Effector CD4-positive, alpha-beta T cell (primary cell): Measurements from ENCODE around the gene ARHGEF12.

Experiments used
- DNase-seq: peaks from one replicate; pipeline ENCODE4 v3.0.0-alpha.2; 2020

The ARHGEF12 gene

GRCh38 chr11:120431633-120432032, 95.4 kb downstream of the ARHGEF12 start:
- DNase-seq: no peak

- no peak for DNase-seq
Observed at GRCh38 chr11:120432056-120433018, 96.1 kb downstream of the ARHGEF12 start.

GRCh38 chr11:120441592-120441991, 105.4 kb downstream of the ARHGEF12 start:
- DNase-seq: no peak

- DNase-seq: no peak
Observed at GRCh38 chr11:120442031-120442430, 105.8 kb downstream of the ARHGEF12 start.

- no peak for DNase-seq
Observed at GRCh38 chr11:120446802-120447201, 110.6 kb downstream of the ARHGEF12 start.

GRCh38 chr11:120448240-120448639, 112.0 kb downstream of the ARHGEF12 start:
- no peak for DNase-seq

GRCh38 chr11:120455487-120455886, 119.3 kb downstream of the ARHGEF12 start:
- DNase-seq: no peak

GRCh38 chr11:120457996-120458395, 121.8 kb downstream of the ARHGEF12 start:
- DNase-seq: no peak

- DNase-seq: no peak
Observed at GRCh38 chr11:120462825-120463224, 126.6 kb downstream of the ARHGEF12 start.

GRCh38 chr11:120465921-120466534, 129.8 kb downstream of the ARHGEF12 start:
- DNase-seq: no peak

- no peak for DNase-seq
Observed at GRCh38 chr11:120467627-120468026, 131.4 kb downstream of the ARHGEF12 start.

GRCh38 chr11:120471131-120471530, 134.9 kb downstream of the ARHGEF12 start:
- no peak for DNase-seq

GRCh38 chr11:120471994-120472393, 135.8 kb downstream of the ARHGEF12 start:
- DNase-seq: no peak

GRCh38 chr11:120473503-120473902, 137.3 kb downstream of the ARHGEF12 start:
- no peak for DNase-seq

- DNase-seq: no peak
Observed at GRCh38 chr11:120482149-120482548, 145.9 kb downstream of the ARHGEF12 start.

GRCh38 chr11:120484722-120485121, 148.5 kb downstream of the ARHGEF12 start:
- no peak for DNase-seq

GRCh38 chr11:120486138-120486537, 149.9 kb downstream of the ARHGEF12 start:
- no peak for DNase-seq

GRCh38 chr11:120489799-120490198, 153.6 kb downstream of the ARHGEF12 start:
- DNase-seq: no peak

- no peak for DNase-seq
Observed at GRCh38 chr11:120492486-120492885, 156.3 kb downstream of the ARHGEF12 start.

- DNase-seq: no peak
Observed at GRCh38 chr11:120494595-120494994, 158.4 kb downstream of the ARHGEF12 start.

GRCh38 chr11:120499088-120499487, 162.9 kb downstream of the ARHGEF12 start:
- no peak for DNase-seq

GRCh38 chr11:120499859-120500258, 163.6 kb downstream of the ARHGEF12 start:
- DNase-seq: no peak

- DNase-seq: no peak
Observed at GRCh38 chr11:120500414-120501071, 164.3 kb downstream of the ARHGEF12 start.

GRCh38 chr11:120501440-120501839, 165.2 kb downstream of the ARHGEF12 start:
- DNase-seq: no peak
